Stomach (tissue), 9 donors: Measurements from ENCODE around the gene MCCC2. TPM values are rescaled to one million over a fixed set of nuclear protein-coding genes. Genes with fewer than 3 reads are reported as not detected.

ENCODE experiments used
- DNase-seq, 2 donors: peaks; one replicate each; pipeline versions ENCODE4 v3.0.0 to v3.0.0-alpha.2; 2013 to 2019
- H3K27ac ChIP-seq, 5 donors: fragments of 200-600 bp in 4 of 5; sonication (generic) in 4 of 5; one replicate each; pipeline ENCODE4 v1.5.1; 2013 to 2019; ENCODE audit warnings: mild to moderate bottlenecking in 1 of 5, moderate library complexity in 1 of 5
- H3K27me3 ChIP-seq, 3 donors: fragments of 200-600 bp; sonication (generic); one replicate each; pipeline ENCODE4 v1.5.1; 2017 to 2019; ENCODE audit warnings: mixed run types in 1 of 3
- H3K36me3 ChIP-seq, 4 donors: fragments of 200-600 bp; sonication (generic); 1 replicate in 3 of 4; 2 replicates in 1 of 4; pipeline ENCODE4 v1.5.1; 2016 to 2019
- H3K4me1 ChIP-seq, 4 donors: fragments of 200-600 bp; sonication (generic); one replicate each; pipeline ENCODE4 v1.5.1; 2016 to 2019
- H3K4me3 ChIP-seq, 4 donors: fragments of 200-600 bp; sonication (generic) in 3 of 4; one replicate each; pipeline ENCODE4 v1.5.1; 2016 to 2019; ENCODE audit warnings: mild to moderate bottlenecking in 1 of 4
- H3K9me3 ChIP-seq, 4 donors: fragments of 200-600 bp; sonication (generic); one replicate each; pipeline ENCODE4 v1.5.1; 2016 to 2019
- EP300 ChIP-seq: sonication (generic); formaldehyde crosslinking; IDR thresholded peaks from one replicate; pipeline ENCODE4 v1.6.1; 2017; ENCODE audit warnings: antibody characterized with exemption
- POLR2A ChIP-seq, 4 donors: fragments of 450-650 bp; IDR thresholded peaks; one replicate each; pipeline ENCODE4 v1.6.1; 2016; ENCODE audit warnings: antibody characterized with exemption in 4 of 4, control low read depth in 2 of 4, mild to moderate bottlenecking in 1 of 4, moderate library complexity in 1 of 4
- POLR2AphosphoS5 ChIP-seq, 3 donors: sonication (generic); formaldehyde crosslinking; IDR thresholded peaks; one replicate each; pipeline ENCODE4 v1.6.1; 2016; ENCODE audit warnings: antibody characterized with exemption in 3 of 3
- WGBS, 5 donors: extraction: QIAGEN DNeasy Blood & Tissue Kit in 3 of 5; methylation state at CpG; one replicate each; pipeline versions ENCODE4 v1.1.5 to v1.1.7; 2013 to 2018; 5-methylcytosine and 5-hydroxymethylcytosine counted together
- intact Hi-C: fragments of 100-400 bp; cut with DNase I; formaldehyde crosslinking; loops from one replicate; pipeline ENCODE4 v1.15.1; 2023; ENCODE audit warnings: low total_unique reads
- polyA plus RNA-seq, 3 donors: library from polyadenylated mRNA; stranded (reverse); fragments of 200-250 nt; gene quantifications; one replicate each; pipeline ENCODE4 v1.2.3, GENCODE V29; 2013
- total RNA-seq, 5 donors: library from RNA; depleted of rRNA; stranded (reverse); fragments of >200 nt; gene quantifications; one replicate each; pipeline versions ENCODE4 v1.1.0 to v1.2.3, GENCODE V29; 2014 to 2016
- TF ChIP-seq, protein P1 (sequence below), 7 experiments: fragments of 450-650 bp in 4 of 7; fragments of 200-600 bp in 3 of 7; sonication (generic) in 3 of 7; IDR thresholded peaks; one replicate each; pipeline ENCODE4 v1.5.1; 2016 to 2019; ENCODE audit warnings: antibody characterized with exemption in 7 of 7, control low read depth in 2 of 7, mild to moderate bottlenecking in 1 of 7
- donor health status: healthy with polysubstance abuse.
- donor health status: Bipolar disorder and iron deficiency.
- donor health status: healthy.

The MCCC2 gene
- total and polyA plus RNA-seq, 8 donors, result 14.6 to 73.6 (median 30.5) TPM

DNA sequence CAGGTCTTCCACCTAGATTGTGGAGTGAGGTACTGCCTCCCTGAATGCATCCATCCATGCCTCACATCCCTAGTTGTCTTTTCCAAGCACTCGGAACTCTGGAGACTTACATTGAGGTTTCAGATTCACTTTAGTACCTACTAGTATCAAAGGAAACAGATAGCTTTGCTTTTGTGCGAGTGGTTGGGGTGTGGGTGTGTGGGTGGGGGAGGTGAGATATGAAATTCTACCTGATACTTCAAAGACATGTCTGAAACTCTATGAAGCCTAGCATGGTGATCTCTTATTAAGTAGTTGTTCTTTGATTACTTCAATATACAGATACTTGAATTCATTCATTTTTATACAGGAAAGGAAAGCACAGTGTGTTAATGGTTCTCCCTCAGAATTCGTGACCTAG lies 64.4 kb downstream of the MCCC2 start:
- intact Hi-C loops, result no loop called here
- Histone ChIP-seq H3K27me3 (no peaks in the 10 kb centered on the region), H3K9me3 (no peaks in the 10 kb centered on the region), H3K36me3 (peaks cover 8 to 98% (median 87%) of the 10 kb centered on the region in 4 donors), H3K4me3 (no peak overlapping the region), H3K4me1 (no peaks in the 10 kb centered on the region), H3K27ac (no peak overlapping the region)
- DNase-seq, result no peak
- TF ChIP-seq POLR2A (IDR thresholded peaks at IDR 0.05), result no peak
- TF ChIP-seq POLR2AphosphoS5 (IDR thresholded peaks at IDR 0.05), result no peak
- TF ChIP-seq EP300, result no peak
- TF ChIP-seq, protein P1, sequence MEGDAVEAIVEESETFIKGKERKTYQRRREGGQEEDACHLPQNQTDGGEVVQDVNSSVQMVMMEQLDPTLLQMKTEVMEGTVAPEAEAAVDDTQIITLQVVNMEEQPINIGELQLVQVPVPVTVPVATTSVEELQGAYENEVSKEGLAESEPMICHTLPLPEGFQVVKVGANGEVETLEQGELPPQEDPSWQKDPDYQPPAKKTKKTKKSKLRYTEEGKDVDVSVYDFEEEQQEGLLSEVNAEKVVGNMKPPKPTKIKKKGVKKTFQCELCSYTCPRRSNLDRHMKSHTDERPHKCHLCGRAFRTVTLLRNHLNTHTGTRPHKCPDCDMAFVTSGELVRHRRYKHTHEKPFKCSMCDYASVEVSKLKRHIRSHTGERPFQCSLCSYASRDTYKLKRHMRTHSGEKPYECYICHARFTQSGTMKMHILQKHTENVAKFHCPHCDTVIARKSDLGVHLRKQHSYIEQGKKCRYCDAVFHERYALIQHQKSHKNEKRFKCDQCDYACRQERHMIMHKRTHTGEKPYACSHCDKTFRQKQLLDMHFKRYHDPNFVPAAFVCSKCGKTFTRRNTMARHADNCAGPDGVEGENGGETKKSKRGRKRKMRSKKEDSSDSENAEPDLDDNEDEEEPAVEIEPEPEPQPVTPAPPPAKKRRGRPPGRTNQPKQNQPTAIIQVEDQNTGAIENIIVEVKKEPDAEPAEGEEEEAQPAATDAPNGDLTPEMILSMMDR (IDR thresholded peaks at IDR 0.05), result no peak
- 84 to 94% (median 88%) methylated on average over 3 of the region's 3 CpGs for WGBS, 5 donors

DNA sequence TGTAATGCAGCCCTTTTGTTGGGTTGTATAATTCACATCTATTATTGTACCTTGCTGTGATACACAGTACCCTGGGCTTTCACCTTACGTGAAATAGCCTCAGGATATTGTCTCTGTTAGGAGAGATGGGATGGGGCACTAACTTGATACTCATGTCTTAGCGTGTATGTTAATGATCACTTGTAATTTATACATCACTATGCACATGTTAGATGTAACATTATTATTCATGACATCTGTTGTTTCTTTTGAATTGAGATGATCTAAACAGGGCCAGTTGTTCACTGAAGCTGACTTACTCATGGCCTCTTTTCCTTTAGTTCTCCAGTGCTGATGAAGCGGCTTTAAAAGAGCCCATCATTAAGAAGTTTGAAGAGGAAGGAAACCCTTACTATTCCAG lies 65.2 kb downstream of the MCCC2 start:
- intact Hi-C loops, result no loop called here
- Histone ChIP-seq H3K36me3 (peaks cover 11 to 98% (median 87%) of the 10 kb centered on the region in 4 donors), H3K9me3 (no peaks in the 10 kb centered on the region), H3K4me1 (no peaks in the 10 kb centered on the region), H3K4me3 (no peak overlapping the region), H3K27ac (peak overlapping the region in 1 of 5 donors; percentile 54), H3K27me3 (no peaks in the 10 kb centered on the region)
- no peak for TF ChIP-seq EP300
- no peak for TF ChIP-seq POLR2A (IDR thresholded peaks at IDR 0.05)
- TF ChIP-seq, protein P1 (IDR thresholded peaks at IDR 0.05), result no peak
- no peak for TF ChIP-seq POLR2AphosphoS5 (IDR thresholded peaks at IDR 0.05)
- WGBS, 5 donors, result 62 to 91% (median 67%) methylated on average over 3 of the region's 3 CpGs
- no peak for DNase-seq

DNA sequence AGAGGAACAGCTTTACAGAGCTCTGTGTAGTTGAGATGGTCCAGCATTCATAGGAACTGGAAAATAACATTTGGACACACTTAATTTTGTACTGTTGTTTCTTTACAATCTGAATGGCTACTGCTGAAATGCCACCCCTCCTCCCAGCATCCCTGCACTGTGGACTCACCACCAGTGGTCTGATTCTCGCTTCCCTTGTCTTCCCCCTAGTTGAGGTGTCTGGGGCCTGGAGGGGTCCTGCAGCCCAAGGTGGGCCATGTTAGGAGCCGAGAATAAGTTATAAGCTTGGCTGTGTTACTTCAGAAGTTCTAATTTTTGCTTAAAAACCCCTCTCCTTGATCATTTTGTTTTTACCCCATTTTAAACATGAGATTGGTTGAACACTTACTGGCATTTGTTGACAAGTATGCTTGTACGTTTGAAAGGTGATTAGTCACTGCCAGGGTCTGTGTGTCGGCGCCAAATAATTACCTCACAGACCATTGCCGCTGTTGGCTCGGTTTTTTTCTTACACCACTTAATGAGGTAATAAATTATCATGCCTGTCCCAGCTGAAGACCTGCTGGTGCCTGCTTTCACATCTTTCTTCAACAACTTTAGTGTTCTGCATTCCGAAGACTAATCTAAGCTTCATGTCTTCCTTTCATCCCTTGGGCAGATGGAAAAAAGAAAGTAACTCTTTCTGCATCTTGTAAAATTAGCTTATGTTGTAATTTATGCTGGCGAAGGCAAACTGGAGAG lies 65.8 kb downstream of the MCCC2 start:
- no peak for TF ChIP-seq EP300
- no peak for TF ChIP-seq POLR2A (IDR thresholded peaks at IDR 0.05)
- Histone ChIP-seq H3K4me1 (no peaks in the 10 kb centered on the region), H3K9me3 (no peaks in the 10 kb centered on the region), H3K27ac (peak overlapping the region in 2 of 5 donors; percentile 35 to 54), H3K36me3 (peaks cover 15 to 98% (median 90%) of the 10 kb centered on the region in 4 donors), H3K4me3 (no peak overlapping the region), H3K27me3 (no peaks in the 10 kb centered on the region)
- intact Hi-C loops, result no loop called here
- 55 to 65% (median 60%) methylated on average over 9 of the region's 9 CpGs for WGBS, 5 donors
- peak in 1 of 2 donors; percentile 70 for DNase-seq

DNA sequence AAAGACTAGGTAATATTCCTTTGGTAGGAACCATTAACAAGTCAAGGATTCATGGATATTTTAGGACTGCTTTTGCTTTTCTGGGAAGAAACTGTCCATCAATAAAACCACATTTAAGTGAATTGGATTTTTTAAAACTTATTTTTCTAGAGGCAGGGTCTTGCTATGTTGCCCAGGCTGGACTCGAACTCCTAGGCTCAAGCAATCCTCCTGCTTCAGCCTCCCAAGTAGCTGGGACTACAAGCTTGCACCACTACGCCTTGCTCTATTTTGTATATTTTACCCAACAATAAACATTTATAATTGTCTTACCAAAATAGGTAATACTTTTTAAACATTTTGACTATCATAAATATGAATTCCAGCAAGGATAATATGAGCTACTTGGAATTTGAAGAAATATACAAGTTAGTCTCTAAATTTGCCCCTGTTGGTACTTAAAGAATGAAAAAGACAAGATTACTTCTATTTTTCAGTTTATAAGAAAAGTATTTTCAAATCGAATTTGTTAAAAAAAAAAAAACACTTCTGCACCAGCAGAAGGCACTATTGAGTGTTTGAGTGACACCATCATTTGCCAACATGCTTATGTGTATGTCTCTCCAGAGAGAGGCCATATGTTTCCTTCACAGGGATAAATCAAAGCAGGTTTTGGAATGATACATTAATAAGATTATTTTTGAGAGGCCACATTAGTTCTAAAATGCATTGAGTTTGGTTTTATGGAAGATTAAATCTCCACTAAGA lies 71.9 kb downstream of the MCCC2 start:
- no peak overlapping the region for H3K27ac ChIP-seq
- H3K9me3 ChIP-seq, result no peaks in the 10 kb centered on the region
- TF ChIP-seq POLR2AphosphoS5 (IDR thresholded peaks at IDR 0.05), result no peak
- no peak for TF ChIP-seq EP300
- TF ChIP-seq, protein P1 (IDR thresholded peaks at IDR 0.05), result no peak
- TF ChIP-seq POLR2A (IDR thresholded peaks at IDR 0.05), result no peak
- H3K27me3 ChIP-seq, result no peaks in the 10 kb centered on the region
- no peaks in the 10 kb centered on the region for H3K4me1 ChIP-seq
- H3K36me3 ChIP-seq, result peaks cover 7 to 43% (median 37%) of the 10 kb centered on the region in 4 donors
- no peak overlapping the region for H3K4me3 ChIP-seq
- WGBS, 5 donors, result 81 to 90% (median 86%) methylated on average over 3 of the region's 3 CpGs
- no peak for DNase-seq
- intact Hi-C loops, result no loop called here
